GM08714 (cell line): Measurements from ENCODE around the gene GNAL.

Experiments used
- H3K4me3 ChIP-seq: fragments of 200-500 bp; sonication (Bioruptor generic); 2 replicates; pipeline ENCODE4 v1.5.1; 2014; ENCODE audit warnings: mild to moderate bottlenecking, low read length, inconsistent platforms
- ZNF274 ChIP-seq: IDR thresholded peaks from 2 replicates; pipeline ENCODE4 v1.6.1; 2012; ENCODE audit warnings: mild to moderate bottlenecking, low read depth, low read length

Gene GNAL

GRCh38 chr18:11859903-11860407 is 170.9 kb downstream of the GNAL start:
- no peak overlapping the region for H3K4me3 ChIP-seq

GRCh38 chr18:11860594-11861450 is 171.8 kb downstream of the GNAL start:
- TF ChIP-seq ZNF274 = no peak
- no peak overlapping the region for H3K4me3 ChIP-seq

More at GRCh38 chr18:11859903-11860407, 170.9 kb downstream of the GNAL start:
- TF ChIP-seq ZNF274 = no peak

- no peak for TF ChIP-seq ZNF274
- H3K4me3 ChIP-seq = no peak overlapping the region
These were observed 172.7 kb downstream of the GNAL start for GRCh38 chr18:11861583-11862288.

DNA sequence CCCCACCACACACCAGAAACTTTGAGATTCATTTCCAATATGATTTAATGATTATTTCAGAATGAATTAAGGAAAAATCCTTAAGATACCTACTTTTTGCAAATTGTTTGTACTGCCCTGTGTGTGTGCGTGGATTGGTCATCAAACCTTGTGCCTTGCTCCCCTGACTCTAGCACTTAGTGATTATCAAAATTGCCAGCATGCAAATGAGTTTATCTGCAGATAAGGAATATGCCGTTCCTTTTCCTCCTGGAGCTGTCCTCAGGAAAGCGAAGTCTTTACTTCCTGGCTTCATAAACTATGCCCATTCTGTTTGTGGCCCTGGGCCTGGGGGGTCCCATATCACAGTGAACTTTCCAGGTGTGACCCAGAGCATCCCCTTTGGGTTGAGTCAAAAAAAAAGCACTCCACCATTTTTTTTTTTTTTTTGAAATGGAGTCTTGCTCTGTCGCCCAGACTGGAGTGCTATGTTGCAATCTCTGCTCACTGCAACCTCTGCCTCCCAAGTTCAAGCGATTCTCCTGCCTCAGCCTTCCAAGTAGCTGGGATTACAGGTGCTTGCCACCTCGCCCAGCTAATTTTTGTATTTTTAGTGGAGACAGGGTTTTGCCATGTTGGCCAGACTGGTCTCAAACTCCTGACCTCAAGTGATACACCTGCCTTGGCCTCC is 173.5 kb downstream of the GNAL start:
- TF ChIP-seq ZNF274 = no peak

GRCh38 chr18:11864471-11864870 is 175.4 kb downstream of the GNAL start:
- TF ChIP-seq ZNF274 = no peak
- H3K4me3 ChIP-seq = no peak overlapping the region

More for the DNA sequence above, 173.5 kb downstream of the GNAL start:
- H3K4me3 ChIP-seq = no peak overlapping the region

GRCh38 chr18:11865071-11865470 is 176.0 kb downstream of the GNAL start:
- no peak for TF ChIP-seq ZNF274
- no peak overlapping the region for H3K4me3 ChIP-seq

GRCh38 chr18:11866329-11866728 is 177.3 kb downstream of the GNAL start:
- H3K4me3 ChIP-seq = no peak overlapping the region
- TF ChIP-seq ZNF274 = no peak

GRCh38 chr18:11866764-11867163 is 177.7 kb downstream of the GNAL start:
- H3K4me3 ChIP-seq = no peak overlapping the region
- TF ChIP-seq ZNF274 = no peak

DNA sequence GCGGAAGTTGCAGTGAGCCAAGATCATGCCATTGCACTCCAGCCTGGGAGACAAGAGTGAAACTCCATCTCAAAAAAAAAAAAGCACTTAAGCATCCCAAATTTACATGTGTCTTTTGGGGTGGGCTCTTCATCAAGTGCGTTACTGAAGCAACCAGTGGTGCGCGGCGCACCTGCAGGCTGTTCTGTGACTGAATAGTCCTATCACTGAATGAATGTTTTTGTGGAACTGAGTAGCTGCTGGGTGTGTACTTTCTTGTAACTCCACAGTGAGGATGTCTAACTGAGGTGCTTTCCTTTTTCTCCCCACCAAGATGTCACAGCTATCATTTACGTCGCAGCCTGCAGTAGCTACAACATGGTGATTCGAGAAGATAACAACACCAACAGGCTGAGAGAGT is 179.2 kb downstream of the GNAL start:
- no peak for TF ChIP-seq ZNF274
- H3K4me3 ChIP-seq = no peak overlapping the region

GRCh38 chr18:11871501-11871900 is 182.4 kb downstream of the GNAL start:
- no peak overlapping the region for H3K4me3 ChIP-seq
- no peak for TF ChIP-seq ZNF274

DNA sequence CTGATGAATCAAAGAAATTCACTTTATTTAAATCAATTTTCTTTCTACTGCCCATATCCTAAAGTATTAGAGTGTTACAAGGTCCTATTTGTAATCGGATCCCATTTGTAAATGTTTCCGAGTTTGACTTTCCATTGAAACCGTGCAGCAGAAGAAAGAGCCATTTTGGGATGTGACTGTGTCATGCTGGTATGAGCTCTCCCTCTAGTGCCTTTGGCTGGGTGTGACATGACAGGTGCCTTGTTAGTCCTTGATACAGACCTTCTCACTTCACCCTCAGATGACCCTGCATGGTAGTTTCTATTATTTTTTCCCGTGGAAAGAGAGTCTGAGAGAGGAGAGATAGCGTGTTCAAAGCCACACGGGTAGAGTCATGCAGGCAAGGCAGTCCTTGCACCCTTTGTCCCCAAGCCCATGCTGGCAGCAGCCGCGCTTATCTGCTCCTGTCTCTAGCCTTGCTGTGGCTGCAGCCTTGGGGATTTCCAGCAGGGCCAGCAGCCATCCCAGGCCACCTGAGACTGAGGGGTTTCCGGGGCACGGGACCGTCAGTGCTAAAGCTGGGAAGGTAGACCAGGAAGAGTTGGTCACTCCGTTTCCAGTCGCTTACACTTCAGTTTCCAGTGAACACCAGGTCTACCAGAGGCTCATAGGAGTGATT is 183.5 kb downstream of the GNAL start:
- no peak for TF ChIP-seq ZNF274

GRCh38 chr18:11873670-11874340 is 184.7 kb downstream of the GNAL start:
- TF ChIP-seq ZNF274 = no peak
- no peak overlapping the region for H3K4me3 ChIP-seq

More for the DNA sequence above, 183.5 kb downstream of the GNAL start:
- H3K4me3 ChIP-seq = no peak overlapping the region

DNA sequence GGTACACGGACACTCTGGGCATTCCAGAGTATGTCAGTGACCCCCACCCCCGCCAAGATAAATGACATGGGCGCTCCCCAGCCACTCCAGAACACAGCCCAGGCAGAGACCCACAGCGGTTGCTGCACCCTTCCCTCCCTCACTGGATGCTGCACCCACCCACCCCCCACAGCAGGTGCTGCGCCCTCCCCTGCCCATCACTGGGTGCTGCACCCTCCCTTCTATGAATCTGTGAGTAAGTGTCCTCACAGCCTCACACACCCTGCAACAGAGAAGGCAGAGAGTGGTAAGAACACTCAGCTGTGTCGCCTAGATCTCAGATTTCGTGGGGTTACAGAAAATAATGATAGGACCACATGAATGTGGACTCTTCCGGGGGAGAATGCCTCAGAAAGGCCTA is 185.6 kb downstream of the GNAL start:
- TF ChIP-seq ZNF274 = no peak

GRCh38 chr18:11877497-11878135 is 188.6 kb downstream of the GNAL start:
- H3K4me3 ChIP-seq = no peak overlapping the region
- TF ChIP-seq ZNF274 = no peak

More for the DNA sequence above, 185.6 kb downstream of the GNAL start:
- no peak overlapping the region for H3K4me3 ChIP-seq
